K562 (cell line): ENCODE results near the gene HMGA1. TPM values are rescaled to one million over a fixed set of nuclear protein-coding genes. Genes with fewer than 3 reads are reported as not detected.

ENCODE experiments used
- CHD7 ChIP-seq: fragments of 200-600 bp; sonication (generic); IDR thresholded peaks from one replicate; pipeline ENCODE4 v1.6.1; 2012; ENCODE audit warnings: mild to moderate bottlenecking, low read depth, low read length, inconsistent platforms
- HBP1 ChIP-seq: fragments of 450-650 bp; formaldehyde crosslinking; IDR thresholded peaks from 2 replicates; pipeline ENCODE4 v1.4.0; 2022; ENCODE audit warnings: missing genetic modification characterization
- HDGF ChIP-seq: fragments of 450-650 bp; IDR thresholded peaks from 2 replicates; pipeline ENCODE4 v1.6.1; 2016
- MBD2 ChIP-seq: sonication (generic); IDR thresholded peaks from 2 replicates; pipeline ENCODE4 v1.6.1; 2016; ENCODE audit warnings: low read depth, borderline replicate concordance
- MTF1 ChIP-seq: fragments of 250-450 bp; sonication (Bioruptor Pico); IDR thresholded peaks from 2 replicates; pipeline ENCODE4 v1.9.0; 2021; ENCODE audit warnings: moderate library complexity, mild to moderate bottlenecking, inconsistent platforms, borderline replicate concordance
- NR0B1 ChIP-seq: fragments of 450-650 bp; IDR thresholded peaks from one replicate; pipeline ENCODE4 v1.6.1; 2018; ENCODE audit warnings: mild to moderate bottlenecking, moderate library complexity; ENCODE audit not compliant: partially characterized antibody
- TCF7L2 ChIP-seq: fragments of 150-350 bp; IDR thresholded peaks from 2 replicates; pipeline ENCODE4 v1.6.1; 2016; ENCODE audit warnings: low read depth, mild to moderate bottlenecking, low read length, moderate library complexity
- ZNF165 ChIP-seq: fragments of 250-450 bp; sonication (Bioruptor Pico); IDR thresholded peaks from 2 replicates; pipeline ENCODE4 v1.4.0; 2020; ENCODE audit warnings: borderline replicate concordance
- ZNF639 ChIP-seq, 2 experiments: fragments of 200-800 bp in 1 of 2; sonication (Bioruptor generic) in 1 of 2; sonication (generic) in 1 of 2; formaldehyde crosslinking in 1 of 2; IDR thresholded peaks in 1 of 2; conservative IDR thresholded peaks in 1 of 2; 2 replicates each; pipeline versions ENCODE4 v1.5.0 to v1.6.1; 2016 to 2020; ENCODE audit warnings: missing compliant biosample characterization in 1 of 2, missing genetic modification characterization in 1 of 2, missing genetic modification reagents in 1 of 2
- ZNF695 ChIP-seq: fragments of 450-650 bp; formaldehyde crosslinking; IDR thresholded peaks from 2 replicates; pipeline ENCODE4 v1.4.0; 2020; ENCODE audit warnings: mild to moderate bottlenecking, moderate library complexity
- polyA plus RNA-seq, 8 experiments: library from polyadenylated mRNA; depleted of rRNA in 4 of 8; stranded (reverse) in 5 of 8; unstranded in 3 of 8; fragments of >200 nt; fragmentation: Nextera tagmentation in 2 of 8; fragmentation: Illumina TruSeq in 1 of 8; extraction: Ambion mirVana in 2 of 8; extraction: Trizol in 1 of 8; gene quantifications; 2 replicates each; pipeline versions ENCODE4 v1.2.1 to v1.2.3, GENCODE V29; 2011 to 2014; ENCODE audit warnings: inconsistent platforms in 1 of 8, missing spikeins in 1 of 8
- total RNA-seq, 7 experiments: library from RNA; depleted of rRNA in 6 of 7; stranded (reverse); fragments of >200 nt in 6 of 7; fragmentation: Illumina TruSeq in 2 of 7; extraction: Trizol in 2 of 7; gene quantifications; 2 replicates each; pipeline versions ENCODE4 v1.2.1 to v1.2.3, GENCODE V29; 2011 to 2021; ENCODE audit warnings: low replicate concordance in 1 of 7

The HMGA1 gene
- total and polyA plus RNA-seq, 9 of the 15 experiments (the other 6 are each of a cell fraction or from before 2014, with no cell fraction given), result 27.8 to 1,947 (median 594) TPM

GRCh38 chr6:34246563-34247391 lies 10.1 kb downstream of the HMGA1 start (continued):
- TF ChIP-seq CHD7, result no peak
- TF ChIP-seq ZNF639 (CRISPR knock-in tag; conservative IDR thresholded peaks at IDR 0.05 in 1 of 2, IDR thresholded peaks at IDR 0.05 in 1 of 2), result no peak
- TF ChIP-seq ZNF695 (CRISPR knock-in tag), result no peak
- TF ChIP-seq HBP1 (CRISPR knock-in tag), result peak; percentile 95; the same call in 1 of the 2 replicates
- no peak for TF ChIP-seq HDGF
- TF ChIP-seq ZNF165 (CRISPR knock-in tag), result no peak
- TF ChIP-seq TCF7L2, result no peak
- no peak for TF ChIP-seq MTF1 (CRISPR knock-in tag)
- TF ChIP-seq MBD2, result no peak
- no peak for TF ChIP-seq NR0B1
